Pancreas (tissue), 10 donors: ENCODE measurements around the gene NR5A2. TPM values are rescaled to one million over a fixed set of nuclear protein-coding genes. Genes with fewer than 3 reads are reported as not detected.

Experiments used
- ATAC-seq, 4 donors: fragments of 200-7000 bp; cut with Tn5 transposase; one replicate each; pipeline versions ENCODE4 v1.8.0 to v1.9.1; 2020; ENCODE audit warnings: mild to moderate bottlenecking in 4 of 4, moderate library complexity in 4 of 4
- DNase-seq, 6 donors: peaks; one replicate each; pipeline ENCODE4 v3.0.0-alpha.2; 2020
- FAIRE-seq: peaks from 2 replicates; lab custom pipeline; 2012; peaks lifted over from hg19 to GRCh38; lab: Jason Lieb, UNC
- H3K27ac ChIP-seq, 4 donors: fragments of 200-600 bp; sonication (generic); 1 replicate in 3 of 4; 2 replicates in 1 of 4; pipeline versions ENCODE4 v1.5.0 to v1.8.0; 2020
- H3K27me3 ChIP-seq, 4 donors: fragments of 200-600 bp; one replicate each; pipeline ENCODE4 v1.8.0; 2021
- H3K36me3 ChIP-seq, 3 donors: fragments of 200-600 bp; sonication (generic) in 1 of 3; one replicate each; pipeline versions ENCODE4 v1.5.0 to v1.8.0; 2020 to 2021
- H3K4me1 ChIP-seq, 3 donors: fragments of 200-600 bp; one replicate each; pipeline ENCODE4 v1.8.0; 2021
- H3K4me3 ChIP-seq, 4 donors: fragments of 200-600 bp; sonication (generic) in 2 of 4; one replicate each; pipeline versions ENCODE4 v1.5.0 to v1.8.0; 2020 to 2021
- H3K9me3 ChIP-seq, 4 donors: fragments of 200-600 bp; one replicate each; pipeline ENCODE4 v1.8.0; 2021
- WGBS, 2 donors: extraction: QIAGEN DNeasy Blood & Tissue Kit; methylation state at CpG; one replicate each; pipeline ENCODE4 v1.1.7; 2013; 5-methylcytosine and 5-hydroxymethylcytosine counted together
- intact Hi-C, 3 donors: fragments of 100-400 bp; cut with DNase I; formaldehyde crosslinking; loops; one replicate each; pipeline versions ENCODE4 v1.11.1 to v1.14.2; 2022
- polyA plus RNA-seq, 2 donors: library from polyadenylated mRNA; stranded (reverse); fragments of 200-250 nt; gene quantifications; one replicate each; pipeline ENCODE4 v1.2.3, GENCODE V29; 2013
- total RNA-seq, 6 donors: library from RNA; stranded (reverse); fragmentation: NEBNext Ultra II Directional in 4 of 6; extraction: Animal tissue kit (Norgen Biotek cat#: 25700) in 4 of 6; gene quantifications; one replicate each; pipeline versions ENCODE4 v1.2.1 to v1.2.4, GENCODE V29; 2021 to 2023
- TF ChIP-seq, protein P1 (sequence below), 4 donors: fragments of 200-600 bp; sonication (generic) in 3 of 4; IDR thresholded peaks; one replicate each; pipeline versions ENCODE4 v1.5.0 to v1.8.0; 2021; ENCODE audit warnings: antibody characterized with exemption in 4 of 4
- donor health status: healthy with polysubstance abuse.
- donor health status: DM: no; HTN: no; CAD: no; lungs with moderate emphysema.
- donor health status: DM: no; HTN: no; CAD: no.
- donor health status: control.
- donor health status: control.
- donor health status: Bipolar disorder and iron deficiency.
- donor health status: DM: yes; HTN: yes; CAD: no.
- donor health status: DM: no; HTN: no; CAD: no.
- donor health status: DM: no; HTN: no; CAD: no.
- donor health status: DM: yes; HTN: yes; CAD: no.

Gene NR5A2
- total and polyA plus RNA-seq, 8 donors: 28.3 to 114 (median 82.5) TPM

DNA sequence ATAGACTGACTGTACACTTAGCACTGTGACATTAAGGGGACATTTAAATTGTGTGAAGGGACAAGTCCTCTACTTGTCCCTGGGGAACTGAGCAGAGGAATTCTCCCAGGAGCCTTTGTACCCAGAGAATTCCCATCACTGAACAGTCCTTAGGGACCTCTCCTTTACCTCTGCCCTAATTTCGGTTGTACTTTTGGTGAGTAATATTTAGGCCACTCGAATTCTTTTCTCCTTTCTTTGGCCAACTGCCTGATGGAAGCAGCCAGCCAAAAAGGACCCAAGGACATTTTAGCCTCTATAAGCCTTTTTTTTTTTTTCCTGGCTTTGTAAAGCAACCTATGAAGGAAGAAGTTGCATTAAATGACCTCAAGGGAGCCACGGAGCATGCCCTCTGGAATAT, 71.5 kb downstream of the NR5A2 start:
- TF ChIP-seq, protein P1, sequence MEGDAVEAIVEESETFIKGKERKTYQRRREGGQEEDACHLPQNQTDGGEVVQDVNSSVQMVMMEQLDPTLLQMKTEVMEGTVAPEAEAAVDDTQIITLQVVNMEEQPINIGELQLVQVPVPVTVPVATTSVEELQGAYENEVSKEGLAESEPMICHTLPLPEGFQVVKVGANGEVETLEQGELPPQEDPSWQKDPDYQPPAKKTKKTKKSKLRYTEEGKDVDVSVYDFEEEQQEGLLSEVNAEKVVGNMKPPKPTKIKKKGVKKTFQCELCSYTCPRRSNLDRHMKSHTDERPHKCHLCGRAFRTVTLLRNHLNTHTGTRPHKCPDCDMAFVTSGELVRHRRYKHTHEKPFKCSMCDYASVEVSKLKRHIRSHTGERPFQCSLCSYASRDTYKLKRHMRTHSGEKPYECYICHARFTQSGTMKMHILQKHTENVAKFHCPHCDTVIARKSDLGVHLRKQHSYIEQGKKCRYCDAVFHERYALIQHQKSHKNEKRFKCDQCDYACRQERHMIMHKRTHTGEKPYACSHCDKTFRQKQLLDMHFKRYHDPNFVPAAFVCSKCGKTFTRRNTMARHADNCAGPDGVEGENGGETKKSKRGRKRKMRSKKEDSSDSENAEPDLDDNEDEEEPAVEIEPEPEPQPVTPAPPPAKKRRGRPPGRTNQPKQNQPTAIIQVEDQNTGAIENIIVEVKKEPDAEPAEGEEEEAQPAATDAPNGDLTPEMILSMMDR (IDR thresholded peaks at IDR 0.05): no peak
- H3K4me3 ChIP-seq: no peak overlapping the region
- H3K4me1 ChIP-seq: peaks cover 34 to 50% (median 46%) of the 10 kb centered on the region in 3 donors
- H3K9me3 ChIP-seq: no peaks in the 10 kb centered on the region
- 8 to 12% methylated on average over 3 of the region's 3 CpGs for WGBS, 2 donors
- DNase-seq: peak in 1 of 6 donors; percentile 48
- peak overlapping the region in 1 of 4 donors; percentile 2 for H3K27ac ChIP-seq
- peaks cover 0 to 20% (median 0%) of the 10 kb centered on the region in 3 donors for H3K36me3 ChIP-seq
- no peak for FAIRE-seq
- H3K27me3 ChIP-seq: no peaks in the 10 kb centered on the region
- ATAC-seq: peak; percentile 6 to 38 (median 14)
- intact Hi-C loops: no loop called here

DNA sequence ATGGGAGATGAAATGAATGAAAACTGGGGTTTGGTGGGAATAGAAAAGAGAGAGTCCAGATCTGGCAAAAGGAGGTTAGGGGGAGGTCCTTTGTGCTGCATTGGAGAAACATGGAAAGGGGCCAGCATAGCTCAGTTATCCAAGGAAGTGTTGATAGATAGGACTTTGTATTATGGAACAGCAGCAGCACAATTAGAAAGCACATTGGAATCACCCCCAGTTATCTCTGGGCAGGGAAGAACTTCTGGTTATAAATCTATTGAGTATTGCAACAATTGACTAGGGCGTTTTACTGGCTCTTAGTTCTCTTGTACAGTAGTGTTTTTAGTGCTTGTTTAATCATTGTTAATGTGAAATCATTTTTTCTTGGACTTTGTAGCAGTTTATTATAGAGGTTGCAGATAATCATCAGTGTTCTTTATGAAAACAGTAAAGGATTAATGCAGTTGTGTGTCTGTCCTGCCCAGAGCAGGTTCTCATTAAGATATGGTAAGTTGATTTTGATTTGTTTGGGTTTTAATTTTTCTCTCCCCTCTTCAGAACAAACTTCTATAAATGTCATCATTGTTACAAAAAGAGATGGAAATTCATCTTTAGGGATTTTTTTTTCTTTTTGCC, 76.6 kb downstream of the NR5A2 start:
- H3K36me3 ChIP-seq: peaks cover 0 to 23% (median 0%) of the 10 kb centered on the region in 3 donors
- H3K27ac ChIP-seq: no peak overlapping the region
- no peak for DNase-seq
- intact Hi-C loops: no loop called here
- no peak overlapping the region for H3K4me3 ChIP-seq
- FAIRE-seq: no peak
- WGBS, 2 donors: 4 to 16% methylated on average over 1 of the region's 1 CpG
- ATAC-seq: peak in 3 of 4 donors; percentile 23 to 44 (median 24)
- no peaks in the 10 kb centered on the region for H3K27me3 ChIP-seq
- TF ChIP-seq, protein P1 (IDR thresholded peaks at IDR 0.05): no peak
- H3K9me3 ChIP-seq: no peaks in the 10 kb centered on the region
- H3K4me1 ChIP-seq: peaks cover 30 to 53% (median 49%) of the 10 kb centered on the region in 3 donors

DNA sequence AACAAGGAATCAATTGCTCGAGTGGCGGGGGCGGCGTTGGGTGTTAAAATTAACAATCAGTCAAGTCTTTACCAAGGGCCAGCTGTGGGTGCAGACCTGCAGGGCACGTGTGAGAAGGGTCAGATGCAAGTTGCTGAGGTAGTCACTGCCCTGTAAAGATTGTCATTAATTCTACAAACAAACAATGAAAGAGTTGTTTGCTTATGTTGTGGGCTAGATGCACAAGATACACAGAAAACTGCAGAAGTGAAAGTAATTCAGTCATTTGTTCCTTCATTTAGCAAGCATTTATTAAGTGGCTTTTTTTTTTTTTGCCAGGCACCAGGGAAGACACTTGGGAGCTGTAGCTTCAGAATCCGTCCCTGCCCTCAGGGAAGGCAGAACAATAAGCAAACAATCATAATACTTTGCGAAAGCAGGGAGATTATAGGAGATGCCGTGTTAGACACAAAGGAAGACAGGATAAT, 79.5 kb downstream of the NR5A2 start:
- H3K27ac ChIP-seq: no peak overlapping the region
- H3K27me3 ChIP-seq: no peaks in the 10 kb centered on the region
- TF ChIP-seq, protein P1 (IDR thresholded peaks at IDR 0.05): no peak
- DNase-seq: no peak
- H3K36me3 ChIP-seq: peaks cover 0 to 35% (median 3%) of the 10 kb centered on the region in 3 donors
- intact Hi-C loops: no loop called here
- H3K4me1 ChIP-seq: peaks cover 14 to 39% (median 27%) of the 10 kb centered on the region in 3 donors
- 42 to 46% methylated on average over 8 of the region's 8 CpGs for WGBS, 2 donors
- ATAC-seq: peak in 3 of 4 donors; percentile 11 to 17 (median 15)
- FAIRE-seq: no peak
- no peaks in the 10 kb centered on the region for H3K9me3 ChIP-seq
- H3K4me3 ChIP-seq: no peak overlapping the region

DNA sequence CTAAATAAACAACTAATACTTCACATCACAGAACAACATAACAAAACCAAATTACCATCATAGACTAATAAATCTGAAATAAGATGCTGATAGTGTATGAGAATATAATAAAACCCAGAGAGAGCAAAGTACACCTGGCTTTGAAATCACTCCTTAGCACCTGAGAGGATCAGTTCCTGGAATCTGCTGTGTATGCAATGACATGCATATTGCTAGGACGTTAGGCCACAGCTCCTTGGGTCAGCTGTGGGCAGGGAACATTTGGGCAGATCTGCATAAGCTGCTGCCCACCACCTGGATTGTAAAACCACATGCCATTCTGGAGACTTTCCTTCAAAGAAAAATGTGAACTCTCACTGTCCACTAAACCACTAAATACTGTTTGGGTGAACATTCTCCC, 81.1 kb downstream of the NR5A2 start:
- intact Hi-C loops: no loop called here
- TF ChIP-seq, protein P1 (IDR thresholded peaks at IDR 0.05): no peak
- no peaks in the 10 kb centered on the region for H3K27me3 ChIP-seq
- H3K27ac ChIP-seq: no peak overlapping the region
- H3K4me3 ChIP-seq: no peak overlapping the region
- H3K36me3 ChIP-seq: peaks cover 0 to 46% (median 6%) of the 10 kb centered on the region in 3 donors
- DNase-seq: no peak
- H3K9me3 ChIP-seq: no peaks in the 10 kb centered on the region
- WGBS, 2 donors: 0 to 4% methylated on average over 1 of the region's 1 CpG
- no peak for FAIRE-seq
- peak in 3 of 4 donors; percentile 20 to 34 (median 34) for ATAC-seq
- H3K4me1 ChIP-seq: peaks cover 8 to 43% (median 22%) of the 10 kb centered on the region in 3 donors

DNA sequence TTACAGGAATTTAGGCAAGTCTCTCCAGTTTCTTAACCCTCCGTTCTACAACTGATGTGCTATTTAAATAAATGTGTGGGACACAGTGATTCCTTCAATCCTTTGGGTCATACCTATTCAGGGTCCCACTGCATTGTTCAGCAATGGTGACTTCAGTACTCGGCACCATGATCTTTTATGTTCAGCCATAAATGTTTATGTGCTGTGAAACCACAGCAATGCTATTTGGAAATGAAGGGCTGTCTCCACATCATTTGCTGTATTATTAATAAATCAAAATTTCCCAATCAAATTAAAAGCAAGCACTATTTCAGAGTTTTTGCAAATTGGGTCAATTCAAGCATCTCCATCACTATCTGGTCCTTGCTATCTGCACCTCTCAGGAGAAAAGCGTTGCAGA, 84.8 kb downstream of the NR5A2 start:
- Histone ChIP-seq H3K9me3 (no peaks in the 10 kb centered on the region), H3K4me1 (peaks cover 7 to 23% (median 7%) of the 10 kb centered on the region in 3 donors), H3K4me3 (no peak overlapping the region), H3K27ac (peak overlapping the region in 2 of 4 donors; percentile 2 to 52), H3K36me3 (peaks cover 0 to 44% (median 7%) of the 10 kb centered on the region in 3 donors), H3K27me3 (no peaks in the 10 kb centered on the region)
- intact Hi-C loops: no loop called here
- WGBS, 2 donors: 85 to 86% methylated on average over 3 of the region's 3 CpGs
- ATAC-seq (no peak), FAIRE-seq (no peak), DNase-seq (no peak)
- TF ChIP-seq, protein P1 (IDR thresholded peaks at IDR 0.05): no peak
